Effector CD8-positive, alpha-beta T cell (primary cell): ENCODE data around the gene XRN2.

Source experiments
- DNase-seq: peaks from one replicate; lab custom pipeline; 2025; lab: John Stamatoyannopoulos, UW

Gene XRN2

GRCh38 chr20:21430020-21430419, 126.9 kb downstream of the XRN2 start:
- DNase-seq = no peak

GRCh38 chr20:21432911-21433310, 129.8 kb downstream of the XRN2 start:
- no peak for DNase-seq

GRCh38 chr20:21433329-21433890, 130.3 kb downstream of the XRN2 start:
- no peak for DNase-seq

GRCh38 chr20:21435576-21435975, 132.4 kb downstream of the XRN2 start:
- DNase-seq = no peak

- no peak for DNase-seq
These were observed 133.1 kb downstream of the XRN2 start for GRCh38 chr20:21436205-21436604.

- no peak for DNase-seq
These were observed 134.1 kb downstream of the XRN2 start for GRCh38 chr20:21437248-21437647.

GRCh38 chr20:21437816-21438215, 134.7 kb downstream of the XRN2 start:
- no peak for DNase-seq
